Thoracic aorta (tissue), 2 donors: ENCODE measurements around the gene FAR2. TPM values are rescaled to one million over a fixed set of nuclear protein-coding genes. Genes with fewer than 3 reads are reported as not detected.

Experiments used
- ATAC-seq: fragments of 150-250 bp; one replicate; pipeline ENCODE4 v1.8.0; 2017; ENCODE audit warnings: low read depth; ENCODE audit not compliant: insufficient number of reproducible peaks, low FRiP score
- DNase-seq: peaks from one replicate; pipeline ENCODE4 v3.0.0-alpha.2; 2020; ENCODE audit warnings: low spot score
- H3K27ac ChIP-seq, 2 donors: fragments of 200-600 bp; sonication (generic); 1 replicate in 1 of 2; 2 replicates in 1 of 2; pipeline ENCODE4 v1.5.1; 2016; ENCODE audit warnings: mild to moderate bottlenecking in 2 of 2, moderate library complexity in 2 of 2
- H3K27me3 ChIP-seq: fragments of 200-600 bp; sonication (generic); replicated peaks from 2 replicates; pipeline ENCODE4 v1.6.0; 2016; ENCODE audit warnings: mild to moderate bottlenecking; ENCODE audit not compliant: insufficient read depth
- H3K36me3 ChIP-seq: fragments of 200-600 bp; sonication (generic); one replicate; pipeline ENCODE4 v1.5.1; 2016
- H3K4me1 ChIP-seq, 2 donors: fragments of 200-600 bp; sonication (generic); 1 replicate in 1 of 2; 2 replicates in 1 of 2; pipeline versions ENCODE4 v1.5.1 to v1.6.0; 2016; ENCODE audit warnings: low read depth in 2 of 2, mild to moderate bottlenecking in 1 of 2; ENCODE audit not compliant: control insufficient read depth in 1 of 2
- H3K4me3 ChIP-seq: fragments of 200-600 bp; sonication (generic); 2 replicates; pipeline ENCODE4 v1.5.1; 2016; ENCODE audit warnings: mild to moderate bottlenecking
- H3K9me3 ChIP-seq: fragments of 200-600 bp; sonication (generic); 2 replicates; pipeline ENCODE4 v1.5.1; 2016
- total RNA-seq, 2 donors: library from RNA; depleted of rRNA; stranded (reverse); fragments of >200 nt; gene quantifications; one replicate each; pipeline versions ENCODE4 v1.1.0 to v1.2.3, GENCODE V29; 2016
- TF ChIP-seq, protein P1 (sequence below): fragments of 200-600 bp; sonication (generic); IDR thresholded peaks from one replicate; pipeline ENCODE4 v1.5.1; 2019; ENCODE audit warnings: antibody characterized with exemption

The FAR2 gene
- total RNA-seq, 2 donors from 2014 or later, result 8.5 to 16.9 TPM

DNA sequence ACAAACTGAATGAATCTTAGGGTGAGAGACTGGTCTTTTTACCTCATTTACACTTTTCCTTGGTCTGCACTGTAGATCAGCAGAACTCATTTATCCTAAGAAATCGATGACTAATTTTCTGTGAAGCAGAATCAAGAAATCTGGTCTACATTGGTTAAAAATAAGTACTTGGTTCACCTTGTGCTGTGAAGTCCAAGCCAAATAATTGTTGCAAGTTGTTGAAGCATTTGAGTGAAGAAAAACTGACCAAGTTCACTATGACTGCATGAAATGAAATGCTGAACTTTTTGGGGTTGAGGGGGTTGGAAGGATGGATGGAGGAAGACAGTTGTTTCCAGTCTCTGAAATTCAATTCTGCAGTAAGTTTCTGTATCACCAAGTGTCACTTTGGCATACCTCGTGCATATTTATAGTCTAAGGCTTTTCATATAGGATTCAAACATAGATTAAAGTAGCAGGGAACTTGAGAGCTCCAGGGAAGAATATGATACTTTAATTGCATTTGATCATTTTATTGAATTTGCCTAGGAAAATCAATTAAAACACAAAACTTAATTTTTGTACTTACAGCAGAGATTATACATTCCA, 75.0 kb downstream of the FAR2 start:
- ATAC-seq, result no peak
- TF ChIP-seq, protein P1, sequence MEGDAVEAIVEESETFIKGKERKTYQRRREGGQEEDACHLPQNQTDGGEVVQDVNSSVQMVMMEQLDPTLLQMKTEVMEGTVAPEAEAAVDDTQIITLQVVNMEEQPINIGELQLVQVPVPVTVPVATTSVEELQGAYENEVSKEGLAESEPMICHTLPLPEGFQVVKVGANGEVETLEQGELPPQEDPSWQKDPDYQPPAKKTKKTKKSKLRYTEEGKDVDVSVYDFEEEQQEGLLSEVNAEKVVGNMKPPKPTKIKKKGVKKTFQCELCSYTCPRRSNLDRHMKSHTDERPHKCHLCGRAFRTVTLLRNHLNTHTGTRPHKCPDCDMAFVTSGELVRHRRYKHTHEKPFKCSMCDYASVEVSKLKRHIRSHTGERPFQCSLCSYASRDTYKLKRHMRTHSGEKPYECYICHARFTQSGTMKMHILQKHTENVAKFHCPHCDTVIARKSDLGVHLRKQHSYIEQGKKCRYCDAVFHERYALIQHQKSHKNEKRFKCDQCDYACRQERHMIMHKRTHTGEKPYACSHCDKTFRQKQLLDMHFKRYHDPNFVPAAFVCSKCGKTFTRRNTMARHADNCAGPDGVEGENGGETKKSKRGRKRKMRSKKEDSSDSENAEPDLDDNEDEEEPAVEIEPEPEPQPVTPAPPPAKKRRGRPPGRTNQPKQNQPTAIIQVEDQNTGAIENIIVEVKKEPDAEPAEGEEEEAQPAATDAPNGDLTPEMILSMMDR, result no peak

DNA sequence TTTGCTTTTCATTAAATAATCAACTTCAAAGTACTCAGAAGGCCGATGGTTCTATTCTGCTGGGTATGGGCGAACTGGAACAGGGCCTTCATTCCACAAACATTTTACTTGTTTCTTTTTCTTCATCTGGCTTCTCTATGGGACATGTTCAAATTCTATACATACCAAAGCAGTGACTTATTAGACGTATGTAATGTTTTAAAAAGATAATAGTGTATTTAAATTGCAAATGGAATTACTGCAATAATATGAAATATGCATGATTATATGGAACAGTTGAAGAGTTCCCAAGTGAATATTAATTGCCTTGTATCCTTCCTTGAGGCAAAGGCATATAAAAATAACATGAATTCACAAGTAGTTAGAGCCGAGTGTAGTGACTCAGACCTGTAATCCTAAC, 75.5 kb downstream of the FAR2 start:
- H3K4me1 ChIP-seq, result no peaks in the 10 kb centered on the region
- no peak overlapping the region for H3K27ac ChIP-seq
- no peak overlapping the region for H3K4me3 ChIP-seq
- TF ChIP-seq, protein P1, result no peak
- ATAC-seq (no peak), DNase-seq (no peak)
- H3K36me3 ChIP-seq, result no peaks in the 10 kb centered on the region
- no peaks in the 10 kb centered on the region for H3K27me3 ChIP-seq
- H3K9me3 ChIP-seq, result no peaks in the 10 kb centered on the region

More for the DNA sequence above, 75.0 kb downstream of the FAR2 start:
- Histone ChIP-seq H3K4me1 (no peaks in the 10 kb centered on the region), H3K27me3 (no peaks in the 10 kb centered on the region), H3K27ac (no peak overlapping the region), H3K4me3 (no peak overlapping the region), H3K36me3 (no peaks in the 10 kb centered on the region), H3K9me3 (no peaks in the 10 kb centered on the region)
- DNase-seq, result no peak

- H3K9me3 ChIP-seq, result no peaks in the 10 kb centered on the region
- H3K4me3 ChIP-seq, result no peak overlapping the region
- no peak overlapping the region for H3K27ac ChIP-seq
- no peaks in the 10 kb centered on the region for H3K36me3 ChIP-seq
- H3K27me3 ChIP-seq, result no peaks in the 10 kb centered on the region
- TF ChIP-seq, protein P1, result no peak
- no peaks in the 10 kb centered on the region for H3K4me1 ChIP-seq
- DNase-seq (no peak), ATAC-seq (no peak)
Observed at GRCh38 chr12:29225834-29226233, 76.8 kb downstream of the FAR2 start.

DNA sequence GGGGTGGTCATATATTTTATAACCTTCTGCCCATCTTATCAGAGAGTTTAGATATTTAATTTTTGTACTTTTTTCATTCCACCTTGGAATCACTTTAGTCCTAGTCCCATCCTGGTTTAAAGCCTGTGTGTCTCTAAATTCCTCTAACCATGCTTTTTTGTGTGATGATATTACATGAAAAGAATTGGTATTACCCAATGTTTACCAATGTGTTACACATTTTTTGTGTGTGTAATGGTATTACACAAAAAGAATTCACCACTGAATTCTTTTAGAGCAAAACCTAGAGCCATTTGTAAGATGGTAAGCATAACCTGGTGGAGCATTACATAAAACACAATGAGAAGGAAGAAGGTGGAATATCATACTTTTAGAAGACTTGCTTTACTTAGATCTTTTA, 77.5 kb downstream of the FAR2 start:
- Histone ChIP-seq H3K4me1 (no peaks in the 10 kb centered on the region), H3K27me3 (no peaks in the 10 kb centered on the region), H3K27ac (no peak overlapping the region), H3K4me3 (no peak overlapping the region), H3K9me3 (no peaks in the 10 kb centered on the region), H3K36me3 (no peaks in the 10 kb centered on the region)
- no peak for DNase-seq
- TF ChIP-seq, protein P1, result no peak
- ATAC-seq, result no peak

GRCh38 chr12:29228474-29229157, 79.5 kb downstream of the FAR2 start:
- Histone ChIP-seq H3K27ac (no peak overlapping the region), H3K36me3 (no peaks in the 10 kb centered on the region), H3K4me1 (no peaks in the 10 kb centered on the region), H3K9me3 (no peaks in the 10 kb centered on the region), H3K27me3 (no peaks in the 10 kb centered on the region), H3K4me3 (no peak overlapping the region)
- DNase-seq (no peak), ATAC-seq (no peak)
- TF ChIP-seq, protein P1, result no peak
